ENCODE measurements around the gene RCL1.
"Not testable (repeated sequence)": the region's sequence is repeated elsewhere in the genome, so short reads cannot be mapped to it uniquely, and the experiment has no call there.

Gene RCL1

DNA sequence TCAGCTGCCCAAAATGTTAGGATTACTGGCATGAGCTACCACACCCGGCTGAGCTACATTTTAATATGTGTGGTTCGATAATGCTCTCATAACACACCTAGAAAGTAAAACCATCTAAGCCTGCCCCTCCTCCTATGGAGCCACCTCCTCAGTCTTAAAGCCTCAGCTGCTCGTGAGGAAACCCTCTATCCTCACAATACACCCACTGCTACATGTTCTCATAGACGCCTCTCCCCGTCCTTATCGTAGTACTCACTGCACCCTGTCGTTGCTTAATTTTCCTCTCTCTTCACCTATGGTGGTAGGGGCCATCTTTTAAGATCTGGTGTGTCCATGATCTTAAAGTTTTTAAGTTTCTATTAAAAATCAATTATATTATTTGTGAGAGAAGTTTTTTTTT, 72.9 kb downstream of the RCL1 start:
- DNase-seq (ENCODE audit: insufficient read length, low spot score), result no peak
- FAIRE-seq, result no peak

DNA sequence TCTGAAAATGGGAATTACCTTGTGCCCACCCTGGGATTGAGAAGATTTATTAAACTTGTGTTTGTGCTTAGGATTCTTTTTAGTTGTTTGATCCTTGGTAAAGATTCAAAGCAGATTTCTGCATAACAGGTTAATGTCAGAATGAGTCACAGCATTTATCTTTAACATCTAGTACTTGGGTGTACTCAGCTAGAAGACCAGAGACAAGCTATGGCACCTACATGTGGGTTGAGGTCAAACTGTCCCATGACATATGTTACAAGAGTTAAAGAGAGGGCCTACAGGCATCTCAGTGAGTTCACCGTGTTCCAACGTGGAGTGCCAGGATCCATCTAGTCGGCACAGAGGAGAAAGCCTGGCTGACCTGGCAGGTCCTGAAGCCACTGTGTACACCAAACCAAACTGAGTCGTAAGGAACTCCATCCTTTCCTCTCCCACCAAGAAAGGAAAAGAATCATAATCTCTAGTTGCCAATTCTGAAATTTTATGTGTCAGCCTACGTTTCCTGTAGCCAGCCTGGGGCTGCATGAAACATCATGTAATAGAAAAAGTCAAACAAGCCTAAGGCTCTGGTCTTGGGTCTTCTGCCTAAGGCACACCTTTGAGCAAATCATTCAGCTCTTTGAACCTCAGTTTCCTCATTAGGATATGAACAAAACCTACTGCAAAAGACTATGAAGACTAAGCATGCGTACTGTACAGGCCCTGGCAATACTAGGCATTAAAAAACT, 73.7 kb downstream of the RCL1 start:
- FAIRE-seq (no peak), DNase-seq (ENCODE audit: insufficient read length, low spot score) (no peak)

- no peak for DNase-seq (ENCODE audit: insufficient read length, low spot score)
- no peak for FAIRE-seq
These were observed 80.3 kb downstream of the RCL1 start for GRCh38 chr9:4873066-4873465.

GRCh38 chr9:4875559-4875958, 82.8 kb downstream of the RCL1 start:
- no peak for FAIRE-seq
- DNase-seq (ENCODE audit: insufficient read length, low spot score), result no peak

DNA sequence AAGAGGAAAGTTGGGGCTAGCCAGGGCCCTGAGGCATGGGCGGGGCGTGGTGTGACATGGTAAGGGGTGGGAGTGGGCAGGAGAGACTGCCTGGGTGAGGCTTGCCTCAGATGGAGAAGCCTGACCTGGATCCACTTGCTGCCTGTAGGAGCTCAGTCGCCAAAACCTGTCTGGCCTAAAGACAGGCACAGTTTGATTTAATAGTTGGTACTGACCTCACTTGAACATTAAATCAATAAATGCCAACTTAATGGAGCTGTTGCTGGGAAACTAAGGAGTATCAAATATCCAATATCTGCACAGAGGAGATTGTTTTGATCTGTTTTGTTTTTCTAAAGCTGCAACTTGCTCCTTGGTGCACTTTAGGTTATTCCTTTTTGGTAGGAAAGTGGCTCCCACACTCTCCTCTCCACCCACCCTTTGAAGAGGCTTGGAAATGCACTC, 86.4 kb downstream of the RCL1 start:
- FAIRE-seq (no peak), DNase-seq (ENCODE audit: insufficient read length, low spot score) (no peak)

- DNase-seq (ENCODE audit: insufficient read length, low spot score) (no peak), FAIRE-seq (no peak)
These were observed 90.7 kb downstream of the RCL1 start for GRCh38 chr9:4883326-4883873.

GRCh38 chr9:4886698-4887097, 94.0 kb downstream of the RCL1 start:
- FAIRE-seq, result peak; percentile 100
- peak; percentile 63 for DNase-seq (ENCODE audit: insufficient read length, low spot score)

- DNase-seq (ENCODE audit: insufficient read length, low spot score) (no peak), FAIRE-seq (peak; percentile 21)
These were observed 94.8 kb downstream of the RCL1 start for GRCh38 chr9:4887556-4887955.

DNA sequence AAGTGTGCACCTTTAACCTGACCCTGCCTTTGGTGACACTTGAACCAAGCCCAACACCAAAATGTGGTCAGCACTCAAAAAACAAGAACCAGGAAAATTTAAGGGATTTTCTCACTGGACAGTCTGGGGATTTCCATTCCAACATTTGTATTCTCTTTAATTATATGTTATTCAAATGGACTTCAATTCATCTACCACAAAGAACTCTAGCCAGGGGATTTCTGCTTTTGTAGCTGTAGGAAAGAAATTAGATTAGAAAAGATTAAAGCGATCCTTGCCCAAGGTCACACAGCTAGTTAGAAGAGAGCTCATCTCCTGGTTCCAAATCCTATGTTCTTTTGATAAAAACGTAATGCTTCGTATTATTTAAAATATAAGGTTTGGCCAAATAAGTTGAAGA, 97.5 kb downstream of the RCL1 start:
- FAIRE-seq, result no peak

DNA sequence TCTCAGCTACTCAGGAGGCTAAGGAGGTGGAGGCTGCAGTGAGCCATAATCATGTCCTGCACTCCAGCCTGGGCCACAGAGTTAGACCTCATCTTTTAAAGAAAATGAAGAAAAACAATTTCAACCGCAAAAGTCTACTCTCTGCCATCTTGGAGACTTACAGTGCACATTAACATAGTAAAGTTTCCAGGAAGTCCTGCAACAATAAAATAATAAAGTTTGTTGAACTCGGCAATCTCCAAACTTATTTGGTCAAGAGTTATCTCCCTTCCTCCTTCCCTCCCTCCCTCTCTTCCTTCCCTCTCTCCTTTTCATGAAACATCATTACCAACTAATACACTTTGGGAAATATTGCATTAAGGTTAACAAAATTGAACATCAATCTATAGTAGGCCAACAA, 98.2 kb downstream of the RCL1 start:
- no peak for FAIRE-seq
- DNase-seq (ENCODE audit: insufficient read length, low spot score), result no peak

More for the DNA sequence above, 97.5 kb downstream of the RCL1 start:
- no peak for DNase-seq (ENCODE audit: insufficient read length, low spot score)

GRCh38 chr9:4891674-4892073, 98.9 kb downstream of the RCL1 start:
- no peak for DNase-seq (ENCODE audit: insufficient read length, low spot score)
- no peak for FAIRE-seq

- DNase-seq (ENCODE audit: insufficient read length, low spot score) (no peak), FAIRE-seq (no peak)
These were observed 99.9 kb downstream of the RCL1 start for GRCh38 chr9:4892501-4893194.

DNA sequence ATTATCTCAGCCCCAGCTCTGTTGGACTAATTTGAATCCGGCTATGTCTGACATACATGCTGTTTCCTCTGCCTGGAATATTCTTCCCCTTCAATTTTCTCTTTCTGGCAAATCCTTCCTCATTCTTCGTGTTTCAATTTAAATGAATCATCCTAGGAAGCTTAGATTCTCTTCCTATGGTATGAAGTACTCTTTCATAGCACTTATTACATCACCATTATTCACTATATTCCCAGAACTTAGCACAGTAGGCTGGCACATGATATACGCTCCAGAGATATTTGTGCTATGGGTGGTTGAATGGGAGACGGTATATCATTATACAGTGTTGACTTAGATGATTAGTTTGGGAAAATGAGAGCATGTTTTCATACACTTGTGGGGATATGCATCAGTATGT, 101.3 kb downstream of the RCL1 start:
- no peak for DNase-seq (ENCODE audit: insufficient read length, low spot score)
- no peak for FAIRE-seq

- FAIRE-seq; DNase-seq (ENCODE audit: insufficient read length, low spot score): not testable (repeated sequence)
These were observed 107.1 kb downstream of the RCL1 start for GRCh38 chr9:4899853-4900252.

- DNase-seq (ENCODE audit: insufficient read length, low spot score), result not testable (repeated sequence)
These were observed 108.8 kb downstream of the RCL1 start for GRCh38 chr9:4901401-4902134.

DNA sequence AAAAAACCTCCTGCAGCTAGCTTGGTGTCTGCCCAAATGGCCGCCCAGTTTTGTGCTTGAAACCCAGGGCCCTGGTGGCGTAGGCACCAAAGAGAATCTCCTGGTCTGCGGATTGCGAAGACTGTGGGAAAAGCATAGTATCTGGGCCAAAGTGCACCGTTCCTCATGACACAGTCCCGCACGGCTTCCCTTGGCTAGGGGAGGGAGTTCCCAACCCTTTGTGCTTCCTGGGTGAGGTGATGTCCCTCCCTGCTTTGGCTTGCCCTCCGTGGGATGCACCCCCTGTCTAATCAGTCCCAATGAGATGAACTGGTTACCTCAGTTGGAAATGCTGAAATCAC, 109.4 kb downstream of the RCL1 start:
- no peak for DNase-seq (ENCODE audit: insufficient read length, low spot score)

More at GRCh38 chr9:4901401-4902134, 108.8 kb downstream of the RCL1 start:
- FAIRE-seq, result peak; percentile 82

GRCh38 chr9:4904322-4905134, 111.8 kb downstream of the RCL1 start:
- no peak for DNase-seq (ENCODE audit: insufficient read length, low spot score)
- peak; percentile 4 for FAIRE-seq

More for the DNA sequence above, 109.4 kb downstream of the RCL1 start:
- FAIRE-seq, result no peak

- no peak for DNase-seq (ENCODE audit: insufficient read length, low spot score)
- FAIRE-seq, result no peak
These were observed 112.4 kb downstream of the RCL1 start for GRCh38 chr9:4905135-4905490.

All from GM19239 (cell line).